ENCODE data around the gene NLRP13.

NLRP13 gene

DNA sequence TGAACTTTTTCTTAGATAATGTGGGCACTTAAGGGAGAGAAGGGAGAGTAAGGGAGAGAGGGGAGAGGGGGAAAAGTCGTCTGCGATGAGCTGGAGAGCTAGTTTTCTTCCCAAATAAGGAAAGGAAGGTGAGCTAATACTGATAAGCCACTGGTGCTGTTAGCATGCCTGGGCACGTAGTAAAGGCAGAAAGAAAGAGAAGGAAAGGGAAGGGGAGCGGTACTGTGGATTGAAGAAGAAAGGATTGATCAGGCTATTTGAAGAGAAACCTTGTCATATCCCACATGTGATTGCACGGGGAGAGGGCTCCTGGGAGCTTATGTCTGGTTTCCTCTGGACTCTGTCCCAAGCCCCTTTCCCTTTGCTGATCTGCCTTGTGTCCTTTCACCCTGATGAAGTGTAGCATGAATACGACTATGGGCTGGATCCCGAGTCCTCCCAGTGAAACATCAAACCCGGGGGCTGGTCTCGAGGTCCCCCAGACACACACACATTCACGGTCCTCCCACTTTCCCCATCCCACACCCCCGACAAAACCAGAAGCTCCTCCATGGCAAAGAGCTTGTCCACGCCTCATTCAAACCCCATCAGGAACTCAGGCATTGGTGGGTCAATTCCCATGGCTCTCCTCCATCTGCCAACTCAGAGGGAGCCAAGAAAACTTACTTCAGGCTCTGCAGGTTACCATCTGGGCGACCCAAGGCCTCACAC is 30.6 kb downstream of the NLRP13 start:
- DNase-seq = no peak

DNA sequence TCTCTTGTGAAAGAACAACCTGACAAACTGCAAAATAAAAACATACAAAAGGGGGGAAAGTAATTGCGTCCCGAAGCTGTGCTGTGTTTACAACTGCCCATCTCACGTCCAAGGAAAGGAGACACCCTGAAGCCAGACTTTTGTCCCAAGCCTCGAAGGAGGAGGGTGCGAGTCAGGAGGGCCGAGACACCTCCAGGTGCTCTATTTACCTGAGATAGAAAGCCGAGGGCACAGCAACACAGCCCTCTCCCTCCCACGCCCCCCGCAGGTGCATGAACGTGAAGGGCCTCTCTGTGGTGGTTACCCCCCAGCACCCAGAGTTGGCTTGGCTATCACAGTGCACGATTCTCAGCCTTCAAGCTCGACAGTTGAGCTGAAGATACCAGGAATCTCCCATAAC is 33.2 kb downstream of the NLRP13 start:
- DNase-seq = no peak

DNA sequence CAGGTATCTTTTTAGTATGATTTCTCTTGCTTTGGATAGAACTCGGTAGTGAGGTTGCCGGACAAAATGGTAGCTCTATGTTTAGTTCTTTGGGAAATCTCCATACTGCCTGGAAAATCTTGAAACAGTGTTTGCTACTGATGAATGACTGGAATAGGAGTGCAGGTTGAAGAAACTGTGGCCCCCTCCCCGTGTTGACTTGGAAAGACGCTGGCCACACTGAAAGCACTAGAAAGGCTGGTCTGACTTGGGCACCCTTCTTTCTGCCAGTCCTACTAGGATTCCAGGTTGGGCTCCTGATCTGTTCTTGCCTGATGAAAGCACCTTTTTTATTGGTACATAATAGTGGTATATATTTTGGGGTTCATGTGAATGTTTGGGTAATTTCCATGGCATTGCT is 49.5 kb downstream of the NLRP13 start:
- no peak for DNase-seq

DNA sequence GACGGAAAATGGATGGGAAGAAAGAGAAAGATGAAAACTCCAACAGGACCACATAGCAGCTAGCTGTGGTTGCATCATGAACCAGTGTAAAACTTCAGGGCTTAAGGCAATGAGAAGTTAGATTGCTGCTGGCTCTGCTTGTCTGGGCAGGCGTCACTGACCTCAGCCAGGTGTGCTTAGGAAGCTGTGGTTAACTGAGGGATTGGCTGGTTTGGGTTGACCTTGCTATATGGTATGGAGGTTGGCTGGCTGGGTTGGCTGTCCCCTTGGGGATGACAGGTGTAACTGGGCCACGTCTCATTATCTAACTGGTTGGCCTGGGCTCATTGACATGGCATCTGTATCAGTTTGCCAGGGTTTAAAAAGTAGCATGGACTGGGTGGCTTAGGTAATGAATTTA is 54.9 kb downstream of the NLRP13 start:
- DNase-seq = no peak

DNA sequence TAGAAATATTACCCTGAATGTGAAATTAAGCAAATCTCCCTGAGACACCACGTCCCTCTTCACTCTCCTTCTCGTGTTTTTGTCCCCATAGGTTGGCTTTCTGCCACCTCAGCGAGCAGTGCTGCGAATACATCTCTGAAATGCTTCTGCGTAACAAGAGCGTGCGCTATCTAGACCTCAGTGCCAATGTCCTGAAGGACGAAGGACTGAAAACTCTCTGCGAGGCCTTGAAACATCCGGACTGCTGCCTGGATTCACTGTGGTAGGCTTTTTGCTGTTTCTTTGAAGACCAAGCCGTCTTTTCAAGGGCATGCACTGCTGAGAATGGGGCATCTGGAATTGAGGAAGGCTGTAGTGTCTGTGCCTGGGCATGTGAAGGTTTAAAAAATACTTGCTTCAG is 61.4 kb downstream of the NLRP13 start:
- DNase-seq = no peak

DNA sequence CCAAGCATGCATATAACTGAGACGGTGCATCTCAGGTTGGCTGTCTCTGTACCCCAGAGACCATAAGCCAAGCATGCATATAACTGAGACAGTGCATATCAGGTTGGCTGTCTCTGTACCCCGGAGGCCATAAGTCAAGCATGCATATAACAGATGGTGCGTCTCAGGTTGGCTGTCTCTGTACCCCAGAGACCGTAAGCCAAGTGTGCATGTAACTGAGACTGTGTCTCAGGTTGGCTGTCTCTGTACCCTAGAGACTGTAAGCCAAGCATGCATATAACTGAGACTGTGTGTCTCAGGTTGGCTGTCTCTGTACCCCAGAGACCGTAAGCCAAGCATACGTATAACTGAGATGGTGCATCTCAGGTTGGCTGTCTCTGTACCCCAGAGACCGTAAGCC is 65.0 kb downstream of the NLRP13 start:
- DNase-seq = no peak

DNA sequence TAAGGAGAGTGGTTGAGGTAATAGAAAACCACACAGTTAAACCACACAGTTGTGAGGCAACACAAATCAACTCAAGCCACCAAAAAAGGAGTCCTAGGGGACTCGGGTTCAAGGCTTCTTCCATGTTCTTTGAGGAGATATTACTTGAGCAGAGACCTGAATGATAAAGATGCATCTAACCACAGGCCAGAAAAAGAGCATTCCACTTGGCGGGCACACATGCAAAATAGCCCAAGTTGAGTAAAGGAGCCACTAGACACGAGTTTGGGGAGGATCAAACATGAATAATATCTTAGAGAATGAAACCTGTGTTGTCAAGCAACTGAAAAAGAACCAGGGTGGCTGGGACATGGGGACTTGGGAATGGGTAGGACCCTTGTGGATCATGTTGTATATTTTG is 65.6 kb downstream of the NLRP13 start:
- no peak for DNase-seq

DNA sequence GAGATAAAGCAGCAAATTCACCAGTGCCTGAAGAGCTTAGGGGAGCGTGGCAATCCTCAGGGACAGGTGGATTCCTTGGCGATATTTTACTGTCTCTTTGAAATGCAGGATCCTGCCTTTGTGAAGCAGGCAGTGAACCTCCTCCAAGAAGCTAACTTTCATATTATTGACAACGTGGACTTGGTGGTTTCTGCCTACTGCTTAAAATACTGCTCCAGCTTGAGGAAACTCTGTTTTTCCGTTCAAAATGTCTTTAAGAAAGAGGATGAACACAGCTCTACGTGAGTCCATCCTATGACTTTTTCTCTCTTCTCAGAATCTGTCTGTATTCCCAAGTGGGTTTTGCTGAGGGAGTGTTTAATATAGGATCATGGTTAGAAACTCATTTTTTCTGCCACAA is 73.2 kb downstream of the NLRP13 start:
- no peak for DNase-seq

DNA sequence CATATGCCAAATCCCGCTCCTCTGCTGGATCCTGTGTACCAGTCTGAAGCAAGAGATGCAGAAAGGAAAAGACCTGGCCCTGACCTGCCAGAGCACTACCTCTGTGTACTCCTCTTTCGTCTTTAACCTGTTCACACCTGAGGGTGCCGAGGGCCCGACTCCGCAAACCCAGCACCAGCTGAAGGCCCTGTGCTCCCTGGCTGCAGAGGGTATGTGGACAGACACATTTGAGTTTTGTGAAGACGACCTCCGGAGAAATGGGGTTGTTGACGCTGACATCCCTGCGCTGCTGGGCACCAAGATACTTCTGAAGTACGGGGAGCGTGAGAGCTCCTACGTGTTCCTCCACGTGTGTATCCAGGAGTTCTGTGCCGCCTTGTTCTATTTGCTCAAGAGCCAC is 73.7 kb downstream of the NLRP13 start:
- DNase-seq = no peak

DNA sequence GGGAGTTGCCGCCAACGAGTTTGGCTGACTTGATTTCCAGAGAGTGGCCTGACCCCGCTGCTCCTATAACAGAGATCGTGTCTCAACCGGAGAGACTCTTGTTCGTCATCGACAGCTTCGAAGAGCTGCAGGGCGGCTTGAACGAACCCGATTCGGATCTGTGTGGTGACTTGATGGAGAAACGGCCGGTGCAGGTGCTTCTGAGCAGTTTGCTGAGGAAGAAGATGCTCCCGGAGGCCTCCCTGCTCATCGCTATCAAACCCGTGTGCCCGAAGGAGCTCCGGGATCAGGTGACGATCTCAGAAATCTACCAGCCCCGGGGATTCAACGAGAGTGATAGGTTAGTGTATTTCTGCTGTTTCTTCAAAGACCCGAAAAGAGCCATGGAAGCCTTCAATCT is 74.2 kb downstream of the NLRP13 start:
- no peak for DNase-seq

DNA sequence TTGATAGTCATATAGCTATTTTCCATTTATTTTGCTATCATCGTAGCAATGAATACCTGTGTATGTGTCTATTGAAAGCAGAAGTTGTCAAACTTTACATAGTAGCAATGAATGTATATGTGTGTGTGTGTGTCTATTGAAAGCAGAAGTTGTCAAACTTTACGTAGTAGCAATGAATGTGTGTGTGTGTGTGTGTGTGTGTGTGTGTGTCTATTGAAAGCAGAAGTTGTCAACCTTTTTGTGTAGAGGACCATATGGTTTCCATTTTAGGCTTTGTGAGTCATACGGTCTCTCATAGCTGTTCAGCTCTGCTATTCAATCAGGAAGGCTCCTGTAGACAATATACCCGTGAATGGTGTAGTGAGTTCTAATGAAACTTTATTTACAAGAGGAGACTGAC is 75.0 kb downstream of the NLRP13 start:
- no peak for DNase-seq

DNA sequence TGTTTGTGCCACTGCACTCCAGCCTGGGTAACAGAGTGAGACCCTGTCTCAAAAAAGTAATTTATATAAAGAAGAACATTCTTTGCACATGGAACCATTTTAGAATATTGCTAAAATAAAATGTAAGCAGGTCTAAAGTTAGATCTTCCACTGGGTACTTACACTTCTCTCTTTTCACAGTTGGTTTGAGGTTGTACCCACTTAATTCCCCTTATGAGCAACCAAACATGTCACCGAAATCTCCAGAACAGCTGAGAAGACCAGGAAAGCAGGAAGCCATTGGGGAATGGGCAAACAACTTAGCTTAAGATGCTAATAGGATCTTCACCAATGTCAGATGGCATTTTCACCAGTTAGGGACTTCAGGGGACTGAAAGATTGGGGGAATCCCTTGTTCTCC is 77.0 kb downstream of the NLRP13 start:
- DNase-seq = no peak
